Neuronal stem cell (in vitro differentiated cells): ENCODE data around the gene LUZP1.

Source experiments
- DNase-seq: peaks from one replicate; pipeline ENCODE4 v3.0.0-alpha.2; 2013; ENCODE audit warnings: low spot score
- H2AFZ ChIP-seq: one replicate; pipeline ENCODE4 v1.6.1; 2013; ENCODE audit warnings: mild to moderate bottlenecking, low read length, inconsistent platforms
- H2AK5ac ChIP-seq: 2 replicates; pipeline ENCODE4 v1.6.1; 2013; ENCODE audit warnings: low read depth, mild to moderate bottlenecking, inconsistent platforms, low read length, moderate library complexity, mixed read lengths
- H2BK120ac ChIP-seq: 2 replicates; pipeline ENCODE4 v1.6.1; 2013; ENCODE audit warnings: low read depth, mild to moderate bottlenecking, inconsistent platforms, low read length, moderate library complexity, mixed read lengths
- H2BK12ac ChIP-seq: one replicate; pipeline ENCODE4 v1.6.1; 2013; ENCODE audit warnings: low read length, inconsistent platforms
- H2BK15ac ChIP-seq: 2 replicates; pipeline ENCODE4 v1.6.1; 2013; ENCODE audit warnings: mild to moderate bottlenecking, low read length, inconsistent platforms, mixed read lengths
- H2BK5ac ChIP-seq: one replicate; pipeline ENCODE4 v1.6.1; 2013; ENCODE audit warnings: inconsistent platforms, mild to moderate bottlenecking, low read length, moderate library complexity
- H3K14ac ChIP-seq: one replicate; pipeline ENCODE4 v1.6.1; 2013; ENCODE audit warnings: low read length, inconsistent platforms
- H3K18ac ChIP-seq: 2 replicates; pipeline ENCODE4 v1.6.1; 2013; ENCODE audit warnings: low read length, inconsistent platforms
- H3K23ac ChIP-seq: 2 replicates; pipeline ENCODE4 v1.6.1; 2013; ENCODE audit warnings: low read depth, mild to moderate bottlenecking, mixed read lengths, low read length, inconsistent platforms; ENCODE audit not compliant: poor library complexity
- H3K27ac ChIP-seq: replicated peaks from 3 replicates; pipeline ENCODE4 v1.5.1; 2013; ENCODE audit warnings: low read length, inconsistent platforms
- H3K27me3 ChIP-seq, 3 experiments: 2 replicates each; pipeline ENCODE4 v1.6.1; 2013; ENCODE audit warnings: low read length in 3 of 3, mild to moderate bottlenecking in 2 of 3, inconsistent platforms in 1 of 3, low read depth in 1 of 3, mixed read lengths in 1 of 3, moderate library complexity in 1 of 3; ENCODE audit not compliant: control insufficient read depth in 3 of 3, insufficient read depth in 3 of 3
- H3K36me3 ChIP-seq, 2 donors: replicated peaks in 1 of 2; 2 replicates each; pipeline ENCODE4 v1.6.1; 2013; ENCODE audit warnings: low read length in 2 of 2; ENCODE audit not compliant: control insufficient read depth in 2 of 2, insufficient read depth in 2 of 2
- H3K4ac ChIP-seq: 2 replicates; pipeline ENCODE4 v1.6.1; 2013; ENCODE audit warnings: inconsistent platforms, mild to moderate bottlenecking, low read length, moderate library complexity
- H3K4me1 ChIP-seq, 2 donors: 1 replicate in 1 of 2; 2 replicates in 1 of 2; pipeline ENCODE4 v1.6.1; 2013; ENCODE audit warnings: low read length in 2 of 2, low read depth in 1 of 2; ENCODE audit not compliant: control insufficient read depth in 2 of 2, insufficient read depth in 1 of 2
- H3K4me2 ChIP-seq: one replicate; pipeline ENCODE4 v1.6.1; 2013; ENCODE audit warnings: mild to moderate bottlenecking, low read length, inconsistent platforms; ENCODE audit not compliant: insufficient read depth, poor library complexity, severe bottlenecking
- H3K4me3 ChIP-seq, 2 donors: 2 replicates each; pipeline ENCODE4 v1.5.1; 2013; ENCODE audit warnings: low read length in 2 of 2, mild to moderate bottlenecking in 2 of 2, inconsistent platforms in 1 of 2, moderate library complexity in 1 of 2
- H3K79me1 ChIP-seq: one replicate; pipeline ENCODE4 v1.6.1; 2013; ENCODE audit warnings: low read depth, mild to moderate bottlenecking, inconsistent platforms, low read length, moderate library complexity
- H3K9ac ChIP-seq: one replicate; pipeline ENCODE4 v1.6.1; 2013; ENCODE audit warnings: mild to moderate bottlenecking, low read depth, low read length, inconsistent platforms; ENCODE audit not compliant: poor library complexity
- H3K9me3 ChIP-seq, 2 donors: replicated peaks in 1 of 2; 2 replicates each; pipeline versions ENCODE3 to v1.6.1; 2013; ENCODE audit warnings: low read length in 2 of 2, mild to moderate bottlenecking in 2 of 2, inconsistent platforms in 1 of 2, low read depth in 1 of 2, mixed read lengths in 1 of 2, moderate library complexity in 1 of 2; ENCODE audit not compliant: control insufficient read depth in 2 of 2, insufficient read depth in 1 of 2
- H4K8ac ChIP-seq: one replicate; pipeline ENCODE4 v1.6.1; 2013; ENCODE audit warnings: low read depth, mild to moderate bottlenecking, inconsistent platforms, low read length, moderate library complexity
- H4K91ac ChIP-seq: one replicate; pipeline ENCODE4 v1.6.1; 2013; ENCODE audit warnings: low read length, low read depth, mild to moderate bottlenecking, inconsistent platforms; ENCODE audit not compliant: poor library complexity
- WGBS, 2 donors: extraction: QIAGEN DNeasy Blood & Tissue Kit; methylation state at CpG; one replicate each; pipeline ENCODE4 v1.1.7; 2013; ENCODE audit warnings: missing lambda C conversion rate in 2 of 2, mixed read lengths in 1 of 2; ENCODE audit not compliant: insufficient read length in 2 of 2, insufficient replicate concordance in 1 of 2; ENCODE audit errors: extremely low coverage in 2 of 2; 5-methylcytosine and 5-hydroxymethylcytosine counted together

Gene LUZP1

DNA sequence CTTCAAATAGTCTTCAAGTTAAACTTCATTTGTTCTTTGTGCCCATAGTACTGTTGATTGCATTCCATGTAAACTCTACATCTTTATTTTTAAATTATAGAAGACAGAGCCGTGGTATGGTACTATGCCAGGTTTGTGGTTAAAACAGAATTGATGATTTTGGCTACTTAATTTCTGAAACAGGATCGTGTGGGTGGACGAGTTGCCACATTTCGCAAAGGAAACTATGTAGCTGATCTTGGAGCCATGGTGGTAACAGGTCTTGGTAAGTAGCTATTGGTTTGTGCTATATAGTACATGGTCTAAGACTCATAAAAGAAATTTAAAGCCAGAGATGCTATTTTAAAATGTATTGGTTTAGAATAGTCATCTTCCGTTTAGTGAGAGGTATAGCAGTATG is 111.4 kb downstream of the LUZP1 start:
- H3K14ac ChIP-seq = no peak overlapping the region
- no peak overlapping the region for H3K9ac ChIP-seq
- H3K4me3 ChIP-seq = no peak overlapping the region
- H3K9me3 ChIP-seq = no peaks in the 10 kb centered on the region
- H4K8ac ChIP-seq = no peak overlapping the region
- H3K27me3 ChIP-seq = no peaks in the 10 kb centered on the region
- H3K79me1 ChIP-seq = no peaks in the 10 kb centered on the region
- no peaks in the 10 kb centered on the region for H3K4me1 ChIP-seq
- no peak overlapping the region for H3K4me2 ChIP-seq
- no peak overlapping the region for H3K23ac ChIP-seq
- H3K18ac ChIP-seq = no peak overlapping the region
- no peak overlapping the region for H3K4ac ChIP-seq
- peaks cover 37 to 100% of the 10 kb centered on the region in 2 donors for H3K36me3 ChIP-seq
- no CpG with 5 or more reads among the region's 5 CpGs for WGBS, 2 donors
- no peak overlapping the region for H4K91ac ChIP-seq
- H2BK15ac ChIP-seq = no peak overlapping the region
- H2AFZ ChIP-seq = no peak overlapping the region
- no peak overlapping the region for H2BK120ac ChIP-seq
- DNase-seq = no peak
- no peak overlapping the region for H2AK5ac ChIP-seq
- no peak overlapping the region for H2BK12ac ChIP-seq
- no peak overlapping the region for H3K27ac ChIP-seq
- no peak overlapping the region for H2BK5ac ChIP-seq

DNA sequence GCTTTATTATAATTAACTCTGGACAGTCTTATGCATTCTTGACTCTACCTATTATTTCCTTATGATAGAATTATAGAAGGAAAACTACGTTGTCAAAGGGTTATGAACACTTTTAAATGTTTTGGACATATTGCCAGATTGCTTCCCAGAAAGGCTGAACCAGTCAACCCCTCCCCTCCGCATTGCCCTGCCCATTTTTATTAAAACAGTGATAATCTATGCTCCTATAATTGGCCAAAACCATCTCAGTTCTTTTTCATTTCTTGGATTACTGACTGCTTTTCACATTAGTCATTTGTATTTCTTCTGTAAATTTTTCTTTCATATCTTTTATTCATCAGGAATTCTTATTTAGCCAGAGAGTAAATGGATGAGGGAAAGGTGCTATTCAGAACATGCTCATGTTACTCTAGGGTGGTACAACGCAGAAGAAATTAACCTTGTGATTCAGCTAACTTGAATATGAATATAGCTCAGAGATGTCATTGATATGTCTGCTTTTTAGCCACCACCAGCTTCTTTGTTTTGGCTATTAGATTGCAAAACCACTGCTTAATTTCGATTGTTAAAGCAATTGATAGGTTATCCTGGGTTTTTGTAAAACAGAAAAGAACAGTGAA is 117.3 kb downstream of the LUZP1 start:
- Histone ChIP-seq H2AK5ac (no peak overlapping the region), H3K9ac (no peak overlapping the region), H3K23ac (no peak overlapping the region), H2BK5ac (no peak overlapping the region), H3K4me2 (no peak overlapping the region), H2BK120ac (no peak overlapping the region), H3K27me3 (no peaks in the 10 kb centered on the region), H2BK15ac (no peak overlapping the region), H3K4ac (no peak overlapping the region), H3K14ac (no peak overlapping the region), H2AFZ (no peak overlapping the region), H3K79me1 (no peaks in the 10 kb centered on the region), H3K4me3 (no peak overlapping the region), H4K91ac (no peak overlapping the region), H3K36me3 (peaks cover 9 to 96% of the 10 kb centered on the region in 2 donors), H3K27ac (no peak overlapping the region), H3K9me3 (no peaks in the 10 kb centered on the region), H3K18ac (no peak overlapping the region), H2BK12ac (no peak overlapping the region), H4K8ac (no peak overlapping the region), H3K4me1 (no peaks in the 10 kb centered on the region)
- DNase-seq = no peak
- no CpG with 5 or more reads among the region's 4 CpGs for WGBS, 2 donors

DNA sequence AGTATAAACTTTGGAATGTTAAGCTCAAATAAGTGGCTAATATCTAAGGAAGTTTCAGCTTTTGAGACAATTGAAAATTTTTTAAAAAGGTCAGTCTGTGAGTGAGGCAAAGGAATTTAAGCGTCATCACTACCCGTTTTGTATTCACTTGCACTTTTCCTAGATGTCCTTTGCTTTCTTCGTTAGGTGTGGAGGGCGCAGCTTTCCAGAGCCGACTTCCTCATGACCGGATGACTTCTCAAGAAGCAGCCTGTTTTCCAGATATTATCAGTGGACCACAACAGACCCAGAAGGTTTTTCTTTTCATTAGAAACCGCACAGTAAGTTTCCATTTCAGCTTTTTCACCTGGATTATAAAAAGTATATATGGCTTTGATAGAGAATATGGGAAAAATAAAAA is 118.5 kb downstream of the LUZP1 start:
- no peak overlapping the region for H3K14ac ChIP-seq
- no peaks in the 10 kb centered on the region for H3K79me1 ChIP-seq
- H3K4me3 ChIP-seq = no peak overlapping the region
- no peak overlapping the region for H3K4me2 ChIP-seq
- no peaks in the 10 kb centered on the region for H3K27me3 ChIP-seq
- no peak overlapping the region for H2AFZ ChIP-seq
- H4K91ac ChIP-seq = no peak overlapping the region
- no peak overlapping the region for H3K4ac ChIP-seq
- H3K23ac ChIP-seq = no peak overlapping the region
- no peak overlapping the region for H2BK5ac ChIP-seq
- H2BK120ac ChIP-seq = no peak overlapping the region
- no CpG with 5 or more reads among the region's 7 CpGs for WGBS, 2 donors
- H2AK5ac ChIP-seq = no peak overlapping the region
- peaks cover 9 to 96% of the 10 kb centered on the region in 2 donors for H3K36me3 ChIP-seq
- no peak overlapping the region for H3K18ac ChIP-seq
- no peak for DNase-seq
- H3K9ac ChIP-seq = no peak overlapping the region
- H4K8ac ChIP-seq = no peak overlapping the region
- H2BK12ac ChIP-seq = no peak overlapping the region
- H2BK15ac ChIP-seq = no peak overlapping the region
- H3K4me1 ChIP-seq = no peaks in the 10 kb centered on the region
- no peak overlapping the region for H3K27ac ChIP-seq
- no peaks in the 10 kb centered on the region for H3K9me3 ChIP-seq

DNA sequence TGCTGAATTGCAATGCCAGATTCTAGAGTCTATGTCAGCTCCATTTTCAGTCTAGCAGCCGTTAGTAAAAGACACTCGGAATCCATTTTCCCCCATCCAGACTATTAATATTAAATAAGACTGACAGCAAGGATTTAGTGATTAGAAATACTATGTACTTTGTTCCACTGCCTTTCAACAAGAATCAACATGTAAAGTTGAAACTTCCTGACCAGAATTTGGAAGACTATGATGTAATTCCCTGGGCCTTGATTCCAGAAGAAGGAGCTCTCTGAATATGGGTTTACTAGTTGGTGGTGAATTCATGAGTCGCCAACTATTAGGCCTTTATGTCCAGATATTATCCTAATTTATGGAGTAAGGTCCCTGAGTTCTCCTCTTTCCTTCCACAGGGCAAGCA is 124.6 kb downstream of the LUZP1 start:
- Histone ChIP-seq H4K91ac (no peak overlapping the region), H3K4me2 (no peak overlapping the region), H2BK15ac (no peak overlapping the region), H3K23ac (no peak overlapping the region), H3K79me1 (no peaks in the 10 kb centered on the region), H3K4ac (no peak overlapping the region), H2BK12ac (no peak overlapping the region), H3K36me3 (peaks cover 0 to 83% of the 10 kb centered on the region in 2 donors), H3K14ac (no peak overlapping the region), H3K27me3 (no peaks in the 10 kb centered on the region), H4K8ac (no peak overlapping the region), H3K4me1 (peaks cover 0 to 2% of the 10 kb centered on the region in 2 donors), H3K27ac (no peak overlapping the region), H3K4me3 (no peak overlapping the region), H3K9me3 (no peaks in the 10 kb centered on the region), H2BK120ac (no peak overlapping the region), H3K18ac (no peak overlapping the region), H2BK5ac (no peak overlapping the region), H2AFZ (no peak overlapping the region), H3K9ac (no peak overlapping the region), H2AK5ac (no peak overlapping the region)
- no peak for DNase-seq
- no CpG with 5 or more reads among the region's 3 CpGs for WGBS, 2 donors
